GM23338 (cell line): ENCODE measurements around the gene MBOAT7. TPM values are rescaled to one million over a fixed set of nuclear protein-coding genes. Genes with fewer than 3 reads are reported as not detected.

ENCODE experiments used
- ATAC-seq: fragments of 200-7000 bp; cut with Tn5 transposase; 3 replicates; pipeline ENCODE4 v1.9.1; 2020
- DNase-seq: peaks from one replicate; pipeline ENCODE4 v3.0.0-alpha.2; 2015; ENCODE audit warnings: low spot score
- H2AFZ ChIP-seq: fragments of 200-600 bp; sonication (generic); 2 replicates; pipeline ENCODE4 v1.8.0; 2016; ENCODE audit warnings: antibody characterized with exemption, mild to moderate bottlenecking, moderate library complexity
- H3F3A ChIP-seq: fragments of 200-600 bp; sonication (generic); replicated peaks from 2 replicates; pipeline ENCODE4 v1.8.0; 2017; ENCODE audit warnings: antibody characterized with exemption, mixed run types, low read depth
- H3K27ac ChIP-seq: fragments of 200-600 bp; sonication (generic); 2 replicates; pipeline ENCODE4 v1.6.1; 2016; ENCODE audit warnings: low read depth
- H3K27me3 ChIP-seq: fragments of 200-600 bp; sonication (generic); 2 replicates; pipeline ENCODE4 v1.8.0; 2016; ENCODE audit warnings: mild to moderate bottlenecking, mixed run types, moderate library complexity; ENCODE audit not compliant: insufficient read depth
- H3K36me3 ChIP-seq: fragments of 200-600 bp; sonication (generic); 2 replicates; pipeline ENCODE4 v1.8.0; 2016; ENCODE audit warnings: mild to moderate bottlenecking; ENCODE audit not compliant: insufficient read depth
- H3K4me1 ChIP-seq: fragments of 200-600 bp; sonication (generic); 2 replicates; pipeline ENCODE4 v1.8.0; 2016; ENCODE audit warnings: mild to moderate bottlenecking, moderate library complexity; ENCODE audit not compliant: insufficient read depth
- H3K4me2 ChIP-seq: fragments of 200-600 bp; sonication (generic); 2 replicates; pipeline ENCODE4 v1.7.1; 2017; ENCODE audit warnings: mixed run types
- H3K4me3 ChIP-seq: fragments of 200-600 bp; sonication (generic); 2 replicates; pipeline ENCODE4 v1.6.1; 2016; ENCODE audit warnings: mixed run types
- H3K79me2 ChIP-seq: fragments of 200-600 bp; sonication (generic); replicated peaks from 2 replicates; pipeline ENCODE4 v1.8.0; 2017; ENCODE audit warnings: mild to moderate bottlenecking; ENCODE audit not compliant: insufficient read depth
- H3K9me2 ChIP-seq: fragments of 200-600 bp; sonication (generic); 2 replicates; pipeline ENCODE4 v1.8.0; 2017; ENCODE audit not compliant: insufficient read depth
- H4K20me1 ChIP-seq: fragments of 200-600 bp; sonication (generic); replicated peaks from 2 replicates; pipeline ENCODE4 v1.8.0; 2017; ENCODE audit warnings: mild to moderate bottlenecking; ENCODE audit not compliant: insufficient read depth
- H3K27ac Mint-ChIP-seq: 2 replicates; pipeline ENCODE4 v1.8.0; 2020; ENCODE audit warnings: inconsistent platforms, mild to moderate bottlenecking, moderate library complexity, mixed read lengths
- H3K27me3 Mint-ChIP-seq: 3 replicates; pipeline ENCODE4 v1.8.0; 2022; ENCODE audit warnings: low read depth, mild to moderate bottlenecking, moderate library complexity, mixed read lengths, inconsistent platforms; ENCODE audit not compliant: insufficient read depth, poor library complexity
- H3K36me3 Mint-ChIP-seq: 3 replicates; pipeline ENCODE4 v1.8.0; 2021; ENCODE audit warnings: low read depth, mild to moderate bottlenecking, inconsistent platforms, moderate library complexity, mixed read lengths
- H3K4me1 Mint-ChIP-seq: 3 replicates; pipeline ENCODE4 v1.8.0; 2020; ENCODE audit warnings: mild to moderate bottlenecking, inconsistent platforms, mixed read lengths
- H3K4me3 Mint-ChIP-seq: 3 replicates; pipeline ENCODE4 v1.8.0; 2021; ENCODE audit warnings: moderate library complexity, mild to moderate bottlenecking, inconsistent platforms, mixed read lengths
- H3K9me3 Mint-ChIP-seq: 3 replicates; pipeline ENCODE4 v1.8.0; 2020; ENCODE audit warnings: moderate library complexity, mild to moderate bottlenecking, inconsistent platforms, mixed read lengths
- CREB1 ChIP-seq: fragments of 250-450 bp; sonication (Bioruptor Pico); IDR thresholded peaks from 2 replicates; pipeline ENCODE4 v1.5.0; 2020; ENCODE audit warnings: low read depth, mild to moderate bottlenecking, moderate library complexity
- EZH2 ChIP-seq: fragments of 200-600 bp; sonication (generic); IDR thresholded peaks from one replicate; pipeline ENCODE4 v1.8.0; 2017; ENCODE audit warnings: antibody characterized with exemption, mild to moderate bottlenecking, low read depth; ENCODE audit not compliant: unreplicated experiment
- EZH2phosphoT487 ChIP-seq: fragments of 200-600 bp; sonication (generic); IDR thresholded peaks from one replicate; pipeline ENCODE4 v1.8.1; 2018; ENCODE audit warnings: antibody characterized with exemption; ENCODE audit not compliant: unreplicated experiment
- NANOG ChIP-seq: IDR thresholded peaks from 2 replicates; pipeline ENCODE4 v1.6.1; 2016; ENCODE audit warnings: antibody characterized with exemption, borderline replicate concordance
- POLR2AphosphoS5 ChIP-seq: IDR thresholded peaks from 2 replicates; pipeline ENCODE4 v1.6.1; 2016; ENCODE audit warnings: antibody characterized with exemption, low read depth
- STAT1 ChIP-seq: IDR thresholded peaks from one replicate; pipeline ENCODE4 v1.6.1; 2016; ENCODE audit warnings: antibody characterized with exemption; ENCODE audit not compliant: unreplicated experiment
- ZNF114 ChIP-seq: fragments of 250-450 bp; sonication (Bioruptor Pico); IDR thresholded peaks from 2 replicates; pipeline ENCODE4 v1.5.0; 2020; ENCODE audit warnings: mild to moderate bottlenecking, moderate library complexity
- ZNF331 ChIP-seq: fragments of 250-450 bp; sonication (Bioruptor Pico); IDR thresholded peaks from 2 replicates; pipeline ENCODE4 v1.5.0; 2020; ENCODE audit warnings: low read depth, mild to moderate bottlenecking, moderate library complexity
- polyA plus RNA-seq: library from polyadenylated mRNA; unstranded; fragments of >200 nt; fragmentation: Nextera tagmentation; extraction: Ambion mirVana; gene quantifications from 2 replicates; pipeline ENCODE4 v1.2.1, GENCODE V29; 2016
- total RNA-seq: library from RNA; depleted of rRNA; stranded (reverse); fragments of >200 nt; shearing (Covaris generic); gene quantifications from 2 replicates; pipeline ENCODE4 v1.2.3, GENCODE V29; 2014
- TF ChIP-seq, protein P1 (sequence below), 2 experiments: fragments of 200-600 bp in 1 of 2; sonication (generic) in 1 of 2; conservative IDR thresholded peaks; 2 replicates each; pipeline versions ENCODE4 v1.5.1 to v1.6.1; 2016 to 2017; ENCODE audit warnings: antibody characterized with exemption in 2 of 2, low read depth in 2 of 2, mild to moderate bottlenecking in 2 of 2, moderate library complexity in 1 of 2
- TF ChIP-seq, protein P2 (sequence below): IDR thresholded peaks from one replicate; pipeline ENCODE4 v1.6.1; 2018; ENCODE audit warnings: antibody characterized with exemption; ENCODE audit not compliant: unreplicated experiment

MBOAT7 gene
- total and polyA plus RNA-seq, 2 experiments from 2014 or later = 77.8 to 184 TPM

DNA sequence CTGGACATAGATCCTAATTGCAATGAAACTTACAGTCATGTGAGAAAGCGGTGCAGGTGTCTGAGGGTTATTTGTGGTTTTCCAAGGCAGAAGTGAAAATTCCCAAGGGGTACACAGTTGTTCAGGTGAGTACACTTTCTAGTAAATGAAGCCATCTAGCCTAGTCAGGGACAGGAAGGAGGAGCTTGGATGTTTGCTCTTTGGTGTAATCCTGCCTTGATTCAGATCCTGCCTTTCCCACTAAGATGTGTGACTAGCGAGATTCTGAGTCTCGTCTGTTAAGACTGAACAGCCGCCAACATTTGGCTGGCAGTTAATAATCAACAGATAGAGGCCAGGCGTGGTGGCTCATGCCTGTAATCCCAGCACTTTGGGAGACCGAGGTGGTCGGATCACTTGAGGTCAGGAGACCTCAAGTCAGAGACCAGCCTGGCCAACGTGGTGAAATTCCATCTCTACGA lies 13.8 kb upstream of the MBOAT7 start (continued):
- TF ChIP-seq EZH2 = no peak
- TF ChIP-seq ZNF114 (CRISPR knock-in tag) = no peak
- TF ChIP-seq, protein P1, sequence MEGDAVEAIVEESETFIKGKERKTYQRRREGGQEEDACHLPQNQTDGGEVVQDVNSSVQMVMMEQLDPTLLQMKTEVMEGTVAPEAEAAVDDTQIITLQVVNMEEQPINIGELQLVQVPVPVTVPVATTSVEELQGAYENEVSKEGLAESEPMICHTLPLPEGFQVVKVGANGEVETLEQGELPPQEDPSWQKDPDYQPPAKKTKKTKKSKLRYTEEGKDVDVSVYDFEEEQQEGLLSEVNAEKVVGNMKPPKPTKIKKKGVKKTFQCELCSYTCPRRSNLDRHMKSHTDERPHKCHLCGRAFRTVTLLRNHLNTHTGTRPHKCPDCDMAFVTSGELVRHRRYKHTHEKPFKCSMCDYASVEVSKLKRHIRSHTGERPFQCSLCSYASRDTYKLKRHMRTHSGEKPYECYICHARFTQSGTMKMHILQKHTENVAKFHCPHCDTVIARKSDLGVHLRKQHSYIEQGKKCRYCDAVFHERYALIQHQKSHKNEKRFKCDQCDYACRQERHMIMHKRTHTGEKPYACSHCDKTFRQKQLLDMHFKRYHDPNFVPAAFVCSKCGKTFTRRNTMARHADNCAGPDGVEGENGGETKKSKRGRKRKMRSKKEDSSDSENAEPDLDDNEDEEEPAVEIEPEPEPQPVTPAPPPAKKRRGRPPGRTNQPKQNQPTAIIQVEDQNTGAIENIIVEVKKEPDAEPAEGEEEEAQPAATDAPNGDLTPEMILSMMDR (conservative IDR thresholded peaks at IDR 0.05; ENCODE audit: low read depth in 2 of 2) = no peak

DNA sequence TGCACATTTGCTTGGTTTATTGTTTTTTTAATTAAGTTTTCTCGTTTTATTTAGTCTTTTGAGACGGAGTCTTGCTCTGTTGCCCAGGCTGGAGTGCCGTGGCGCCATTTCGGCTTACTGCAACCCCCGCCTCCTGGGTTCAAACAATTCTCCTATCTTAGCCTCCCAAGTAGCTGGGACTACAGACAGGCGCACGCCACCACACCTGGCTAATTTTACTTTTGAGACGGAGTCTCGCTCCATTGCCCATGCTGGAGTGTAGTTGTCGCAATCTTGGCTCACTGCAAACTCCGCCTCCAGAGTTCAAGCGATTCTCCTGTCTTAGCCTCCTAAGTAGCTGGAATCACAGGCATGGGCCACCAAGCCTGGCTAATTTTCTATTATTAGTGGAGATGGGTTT lies 12.6 kb upstream of the MBOAT7 start:
- Histone ChIP-seq H3F3A (peaks cover 58% of the 10 kb centered on the region), H3K4me2 (peak overlapping the region; percentile 100), H4K20me1 (peaks cover 61% of the 10 kb centered on the region), H3K79me2 (peaks cover 65% of the 10 kb centered on the region), H2AFZ (no peak overlapping the region), H3K4me3 (peak overlapping the region; percentile 89), H3K27me3 (no peaks in the 10 kb centered on the region), H3K4me1 (peaks cover 40% of the 10 kb centered on the region), H3K27ac (peak overlapping the region; percentile 60), H3K9me2 (no peaks in the 10 kb centered on the region), H3K36me3 (peaks cover 60% of the 10 kb centered on the region)
- TF ChIP-seq EZH2 (no peak), ZNF331 (CRISPR knock-in tag) (no peak), STAT1 (no peak)
- TF ChIP-seq, protein P2, sequence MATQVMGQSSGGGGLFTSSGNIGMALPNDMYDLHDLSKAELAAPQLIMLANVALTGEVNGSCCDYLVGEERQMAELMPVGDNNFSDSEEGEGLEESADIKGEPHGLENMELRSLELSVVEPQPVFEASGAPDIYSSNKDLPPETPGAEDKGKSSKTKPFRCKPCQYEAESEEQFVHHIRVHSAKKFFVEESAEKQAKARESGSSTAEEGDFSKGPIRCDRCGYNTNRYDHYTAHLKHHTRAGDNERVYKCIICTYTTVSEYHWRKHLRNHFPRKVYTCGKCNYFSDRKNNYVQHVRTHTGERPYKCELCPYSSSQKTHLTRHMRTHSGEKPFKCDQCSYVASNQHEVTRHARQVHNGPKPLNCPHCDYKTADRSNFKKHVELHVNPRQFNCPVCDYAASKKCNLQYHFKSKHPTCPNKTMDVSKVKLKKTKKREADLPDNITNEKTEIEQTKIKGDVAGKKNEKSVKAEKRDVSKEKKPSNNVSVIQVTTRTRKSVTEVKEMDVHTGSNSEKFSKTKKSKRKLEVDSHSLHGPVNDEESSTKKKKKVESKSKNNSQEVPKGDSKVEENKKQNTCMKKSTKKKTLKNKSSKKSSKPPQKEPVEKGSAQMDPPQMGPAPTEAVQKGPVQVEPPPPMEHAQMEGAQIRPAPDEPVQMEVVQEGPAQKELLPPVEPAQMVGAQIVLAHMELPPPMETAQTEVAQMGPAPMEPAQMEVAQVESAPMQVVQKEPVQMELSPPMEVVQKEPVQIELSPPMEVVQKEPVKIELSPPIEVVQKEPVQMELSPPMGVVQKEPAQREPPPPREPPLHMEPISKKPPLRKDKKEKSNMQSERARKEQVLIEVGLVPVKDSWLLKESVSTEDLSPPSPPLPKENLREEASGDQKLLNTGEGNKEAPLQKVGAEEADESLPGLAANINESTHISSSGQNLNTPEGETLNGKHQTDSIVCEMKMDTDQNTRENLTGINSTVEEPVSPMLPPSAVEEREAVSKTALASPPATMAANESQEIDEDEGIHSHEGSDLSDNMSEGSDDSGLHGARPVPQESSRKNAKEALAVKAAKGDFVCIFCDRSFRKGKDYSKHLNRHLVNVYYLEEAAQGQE = no peak
- DNase-seq (no peak), ATAC-seq (no peak)
- H3K4me1 Mint-ChIP-seq = peaks cover 44% of the 10 kb centered on the region
- H3K9me3 Mint-ChIP-seq = peaks cover 4% of the 10 kb centered on the region
- H3K27ac Mint-ChIP-seq = peak overlapping the region; percentile 100
- peak overlapping the region; percentile 96 for H3K4me3 Mint-ChIP-seq
- H3K36me3 Mint-ChIP-seq = peaks cover 67% of the 10 kb centered on the region
- H3K27me3 Mint-ChIP-seq = peaks cover 42% of the 10 kb centered on the region

DNA sequence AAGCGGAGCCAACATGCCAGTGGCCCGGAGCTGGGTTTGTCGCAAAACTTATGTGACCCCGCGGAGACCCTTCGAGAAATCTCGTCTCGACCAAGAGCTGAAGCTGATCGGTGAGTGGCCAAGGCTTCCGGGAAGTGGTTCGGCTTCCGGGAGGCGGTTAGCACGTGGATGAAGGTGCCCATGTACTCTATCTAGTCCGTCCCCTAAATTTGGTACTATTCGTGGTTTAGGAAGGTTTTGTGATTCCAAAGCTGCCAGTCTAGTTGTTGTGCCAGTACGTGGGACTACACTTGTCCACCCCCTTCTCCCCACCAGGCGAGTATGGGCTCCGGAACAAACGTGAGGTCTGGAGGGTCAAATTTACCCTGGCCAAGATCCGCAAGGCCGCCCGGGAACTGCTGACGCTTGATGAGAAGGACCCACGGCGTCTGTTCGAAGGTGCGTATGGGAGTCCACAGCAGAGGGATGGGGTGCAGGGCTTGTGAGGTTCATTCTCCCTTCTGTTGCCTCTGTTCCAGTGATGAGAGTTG lies 11.9 kb upstream of the MBOAT7 start:
- H3K4me1 Mint-ChIP-seq = peaks cover 38% of the 10 kb centered on the region
- ATAC-seq = no peak
- DNase-seq = no peak
- Histone ChIP-seq H4K20me1 (peaks cover 56% of the 10 kb centered on the region), H3K27ac (peak overlapping the region; percentile 60), H3K4me1 (peaks cover 40% of the 10 kb centered on the region), H3K4me3 (peak overlapping the region; percentile 89), H2AFZ (no peak overlapping the region), H3K9me2 (no peaks in the 10 kb centered on the region), H3F3A (peaks cover 50% of the 10 kb centered on the region), H3K27me3 (no peaks in the 10 kb centered on the region), H3K36me3 (peaks cover 54% of the 10 kb centered on the region), H3K79me2 (peaks cover 59% of the 10 kb centered on the region), H3K4me2 (peak overlapping the region; percentile 100)
- H3K27ac Mint-ChIP-seq = peak overlapping the region; percentile 100
- peaks cover 59% of the 10 kb centered on the region for H3K36me3 Mint-ChIP-seq
- peaks cover 35% of the 10 kb centered on the region for H3K27me3 Mint-ChIP-seq
- peaks cover 4% of the 10 kb centered on the region for H3K9me3 Mint-ChIP-seq
- peak overlapping the region; percentile 96 for H3K4me3 Mint-ChIP-seq
- TF ChIP-seq, protein P2 = no peak
- TF ChIP-seq ZNF114 (CRISPR knock-in tag) (no peak), CREB1 (CRISPR knock-in tag) (no peak), POLR2AphosphoS5 (no peak), EZH2 (no peak), STAT1 (no peak), EZH2phosphoT487 (no peak), NANOG (no peak)
- TF ChIP-seq, protein P1 (conservative IDR thresholded peaks at IDR 0.05; ENCODE audit: low read depth in 2 of 2) = no peak
